Mesenchymal stem cell (in vitro differentiated cells and primary cell): ENCODE data around the gene DMD.

Experiments used
- DNase-seq: peaks from one replicate; pipeline ENCODE4 v3.0.0-alpha.2; 2013
- H2AFZ ChIP-seq: one replicate; pipeline ENCODE4 v1.6.1; 2013; ENCODE audit warnings: low read depth, mild to moderate bottlenecking, control low read depth, inconsistent platforms, low read length, moderate library complexity
- H2AK5ac ChIP-seq: 2 replicates; pipeline ENCODE4 v1.6.1; 2013; ENCODE audit warnings: low read length, moderate library complexity, mild to moderate bottlenecking, inconsistent platforms; ENCODE audit not compliant: severe bottlenecking
- H2BK120ac ChIP-seq: one replicate; pipeline ENCODE4 v1.6.1; 2013; ENCODE audit warnings: low read depth, mild to moderate bottlenecking, inconsistent platforms, low read length, moderate library complexity
- H2BK12ac ChIP-seq, 2 experiments: one replicate each; pipeline ENCODE4 v1.6.1; 2013; ENCODE audit warnings: inconsistent platforms in 2 of 2, low read length in 2 of 2, mild to moderate bottlenecking in 2 of 2, moderate library complexity in 2 of 2, control low read depth in 1 of 2
- H2BK15ac ChIP-seq: one replicate; pipeline ENCODE4 v1.6.1; 2013; ENCODE audit warnings: mild to moderate bottlenecking, low read depth, inconsistent platforms; ENCODE audit not compliant: poor library complexity, severe bottlenecking
- H2BK5ac ChIP-seq: 2 replicates; pipeline ENCODE4 v1.6.1; 2013; ENCODE audit warnings: low read depth, mild to moderate bottlenecking, low read length, control low read depth, inconsistent platforms; ENCODE audit not compliant: poor library complexity, severe bottlenecking
- H3K14ac ChIP-seq, 2 experiments: one replicate each; pipeline ENCODE4 v1.6.1; 2013; ENCODE audit warnings: inconsistent platforms in 2 of 2, low read length in 2 of 2, control low read depth in 1 of 2, mild to moderate bottlenecking in 1 of 2, moderate library complexity in 1 of 2
- H3K18ac ChIP-seq, 2 experiments: one replicate each; pipeline ENCODE4 v1.6.1; 2013; ENCODE audit warnings: inconsistent platforms in 2 of 2, low read length in 2 of 2, control low read depth in 1 of 2, low read depth in 1 of 2, mild to moderate bottlenecking in 1 of 2
- H3K23ac ChIP-seq, 2 experiments: one replicate each; pipeline ENCODE4 v1.6.1; 2013; ENCODE audit warnings: inconsistent platforms in 2 of 2, low read length in 2 of 2, mild to moderate bottlenecking in 2 of 2, moderate library complexity in 2 of 2, control low read depth in 1 of 2
- H3K27ac ChIP-seq: 2 replicates; pipeline ENCODE4 v1.5.1; 2013; ENCODE audit warnings: mild to moderate bottlenecking, moderate library complexity, low read length, control low read depth, inconsistent platforms; ENCODE audit not compliant: poor library complexity, severe bottlenecking
- H3K27me3 ChIP-seq, 2 experiments: 2 replicates each; pipeline versions ENCODE4 v1.6.1 to v1.7.0; 2013; ENCODE audit warnings: low read length in 2 of 2, mild to moderate bottlenecking in 2 of 2, moderate library complexity in 2 of 2, control low read depth in 1 of 2, inconsistent platforms in 1 of 2; ENCODE audit not compliant: control insufficient read depth in 1 of 2, insufficient read depth in 1 of 2
- H3K36me3 ChIP-seq, 2 experiments: 2 replicates each; pipeline versions ENCODE4 v1.6.1 to v1.7.0; 2013; ENCODE audit warnings: low read length in 2 of 2, control low read depth in 1 of 2, inconsistent platforms in 1 of 2, low read depth in 1 of 2, mild to moderate bottlenecking in 1 of 2; ENCODE audit not compliant: insufficient read depth in 2 of 2, control insufficient read depth in 1 of 2
- H3K4ac ChIP-seq, 2 experiments: one replicate each; pipeline ENCODE4 v1.6.1; 2013; ENCODE audit warnings: inconsistent platforms in 2 of 2, low read length in 2 of 2, mild to moderate bottlenecking in 2 of 2, moderate library complexity in 2 of 2, control low read depth in 1 of 2, low read depth in 1 of 2
- H3K4me1 ChIP-seq: 2 replicates; pipeline ENCODE4 v1.6.1; 2013; ENCODE audit warnings: low read depth, low read length, control low read depth; ENCODE audit not compliant: control insufficient read depth, insufficient read depth
- H3K4me2 ChIP-seq: 2 replicates; pipeline ENCODE4 v1.6.1; 2013; ENCODE audit warnings: low read length, mild to moderate bottlenecking, inconsistent platforms; ENCODE audit not compliant: poor library complexity, severe bottlenecking
- H3K4me3 ChIP-seq, 2 experiments: 2 replicates each; pipeline versions ENCODE4 v1.5.1 to v1.7.0; 2013; ENCODE audit warnings: low read length in 2 of 2, mild to moderate bottlenecking in 2 of 2, control low read depth in 1 of 2, low read depth in 1 of 2; ENCODE audit not compliant: insufficient read depth in 1 of 2
- H3K79me1 ChIP-seq: replicated peaks from 2 replicates; pipeline ENCODE4 v1.6.1; 2013; ENCODE audit warnings: mild to moderate bottlenecking, control low read depth, low read length, inconsistent platforms; ENCODE audit not compliant: poor library complexity, severe bottlenecking
- H3K9ac ChIP-seq: 2 replicates; pipeline ENCODE4 v1.7.0; 2013; ENCODE audit warnings: mild to moderate bottlenecking, low read length, moderate library complexity
- H3K9me3 ChIP-seq: 2 replicates; pipeline ENCODE4 v1.7.0; 2013; ENCODE audit warnings: mild to moderate bottlenecking, low read length; ENCODE audit not compliant: control insufficient read depth
- H4K8ac ChIP-seq: one replicate; pipeline ENCODE4 v1.6.1; 2013; ENCODE audit warnings: inconsistent platforms, mild to moderate bottlenecking, low read length, moderate library complexity
- H4K91ac ChIP-seq: one replicate; pipeline ENCODE4 v1.6.1; 2013; ENCODE audit warnings: mild to moderate bottlenecking, low read length, inconsistent platforms
- WGBS: methylation state at CpG from one replicate; pipeline ENCODE4 v1.1.7; 2013; ENCODE audit warnings: mixed read lengths; 5-methylcytosine and 5-hydroxymethylcytosine counted together

The DMD gene

GRCh38 chrX:32153585-32153984 lies 1057.8 kb downstream of the DMD start:
- Histone ChIP-seq H2BK120ac (no peak overlapping the region), H3K14ac (no peak overlapping the region), H2AK5ac (no peak overlapping the region), H3K27me3 (no peaks in the 10 kb centered on the region), H3K27ac (no peak overlapping the region), H4K8ac (no peak overlapping the region), H4K91ac (no peak overlapping the region), H3K4me1 (no peaks in the 10 kb centered on the region), H3K79me1 (no peaks in the 10 kb centered on the region), H3K23ac (no peak overlapping the region), H3K9me3 (no peaks in the 10 kb centered on the region), H2AFZ (no peak overlapping the region), H3K4ac (no peak overlapping the region), H3K9ac (no peak overlapping the region), H3K4me2 (no peak overlapping the region), H3K4me3 (no peak overlapping the region), H3K18ac (no peak overlapping the region), H2BK5ac (no peak overlapping the region), H3K36me3 (no peaks in the 10 kb centered on the region), H2BK12ac (no peak overlapping the region), H2BK15ac (no peak overlapping the region)
- no peak for DNase-seq
- 61% methylated on average over 3 of the region's 4 CpGs for WGBS

GRCh38 chrX:32150141-32150540 lies 1061.2 kb downstream of the DMD start:
- Histone ChIP-seq H4K91ac (no peak overlapping the region), H2BK12ac (no peak overlapping the region), H3K36me3 (no peaks in the 10 kb centered on the region), H2BK15ac (no peak overlapping the region), H3K4me3 (no peak overlapping the region), H3K27me3 (no peaks in the 10 kb centered on the region), H3K4me1 (no peaks in the 10 kb centered on the region), H3K18ac (no peak overlapping the region), H3K9me3 (no peaks in the 10 kb centered on the region), H2BK120ac (no peak overlapping the region), H3K9ac (no peak overlapping the region), H3K79me1 (no peaks in the 10 kb centered on the region), H2AK5ac (no peak overlapping the region), H3K14ac (no peak overlapping the region), H3K4ac (no peak overlapping the region), H4K8ac (no peak overlapping the region), H3K4me2 (no peak overlapping the region), H2AFZ (no peak overlapping the region), H3K23ac (no peak overlapping the region), H3K27ac (no peak overlapping the region), H2BK5ac (no peak overlapping the region)
- 71% methylated on average over 5 of the region's 6 CpGs for WGBS
- DNase-seq, result no peak

- H4K8ac ChIP-seq, result no peak overlapping the region
- H2BK120ac ChIP-seq, result no peak overlapping the region
- no peak overlapping the region for H2BK15ac ChIP-seq
- no peaks in the 10 kb centered on the region for H3K36me3 ChIP-seq
- no peak for DNase-seq
- no peak overlapping the region for H2AK5ac ChIP-seq
- H3K9ac ChIP-seq, result no peak overlapping the region
- H3K18ac ChIP-seq, result no peak overlapping the region
- WGBS, result no CpG with 5 or more reads among the region's 5 CpGs
- no peak overlapping the region for H3K4me2 ChIP-seq
- no peaks in the 10 kb centered on the region for H3K4me1 ChIP-seq
- no peak overlapping the region for H3K14ac ChIP-seq
- no peak overlapping the region for H3K4ac ChIP-seq
- no peak overlapping the region for H2BK5ac ChIP-seq
- no peak overlapping the region for H3K27ac ChIP-seq
- H3K79me1 ChIP-seq, result no peaks in the 10 kb centered on the region
- H4K91ac ChIP-seq, result no peak overlapping the region
- H3K4me3 ChIP-seq, result no peak overlapping the region
- no peak overlapping the region for H3K23ac ChIP-seq
- H3K9me3 ChIP-seq, result no peaks in the 10 kb centered on the region
- no peaks in the 10 kb centered on the region for H3K27me3 ChIP-seq
- no peak overlapping the region for H2BK12ac ChIP-seq
- H2AFZ ChIP-seq, result no peak overlapping the region
These were observed 1069.5 kb downstream of the DMD start for GRCh38 chrX:32141841-32142240.

- Histone ChIP-seq H4K91ac (no peak overlapping the region), H2BK5ac (no peak overlapping the region), H2BK12ac (no peak overlapping the region), H2AFZ (no peak overlapping the region), H3K27me3 (no peaks in the 10 kb centered on the region), H3K18ac (no peak overlapping the region), H3K4me2 (no peak overlapping the region), H3K36me3 (no peaks in the 10 kb centered on the region), H3K9ac (no peak overlapping the region), H2AK5ac (no peak overlapping the region), H3K4me1 (no peaks in the 10 kb centered on the region), H2BK15ac (no peak overlapping the region), H4K8ac (no peak overlapping the region), H3K23ac (no peak overlapping the region), H3K14ac (no peak overlapping the region), H3K9me3 (no peaks in the 10 kb centered on the region), H3K27ac (no peak overlapping the region), H2BK120ac (no peak overlapping the region), H3K4me3 (no peak overlapping the region), H3K4ac (no peak overlapping the region), H3K79me1 (no peaks in the 10 kb centered on the region)
- no peak for DNase-seq
These were observed 1071.9 kb downstream of the DMD start for GRCh38 chrX:32139476-32139875.
